Neural cell (in vitro differentiated cells): ENCODE measurements around the gene CD72.

Experiments used
- EP300 ChIP-seq: fragments of 450-650 bp; conservative IDR thresholded peaks from 2 replicates; pipeline ENCODE4 v1.6.1; 2014; ENCODE audit warnings: antibody characterized with exemption, mild to moderate bottlenecking, moderate library complexity; ENCODE audit not compliant: poor library complexity, severe bottlenecking
- EZH2 ChIP-seq: fragments of 200-600, 300-800 bp; shearing (Covaris generic), sonication (generic); IDR thresholded peaks from 2 replicates; pipeline ENCODE4 v1.6.1; 2014; ENCODE audit warnings: antibody characterized with exemption, low read length, borderline replicate concordance, mild to moderate bottlenecking; ENCODE audit not compliant: insufficient read depth, poor library complexity, severe bottlenecking
- POLR2AphosphoS5 ChIP-seq: IDR thresholded peaks from 2 replicates; pipeline ENCODE4 v1.6.1; 2012
- RAD21 ChIP-seq: fragments of 450-650 bp; conservative IDR thresholded peaks from 2 replicates; pipeline ENCODE4 v1.6.1; 2014; ENCODE audit warnings: antibody characterized with exemption, mild to moderate bottlenecking, moderate library complexity
- TAF1 ChIP-seq: IDR thresholded peaks from 2 replicates; pipeline ENCODE4 v1.6.1; 2012; ENCODE audit warnings: low read depth
- TF ChIP-seq, protein P1 (sequence below): fragments of 450-650 bp; IDR thresholded peaks from 2 replicates; pipeline ENCODE4 v1.5.1; 2014; ENCODE audit warnings: antibody characterized with exemption, mild to moderate bottlenecking, moderate library complexity; ENCODE audit not compliant: poor library complexity, severe bottlenecking
- TF ChIP-seq, protein P2 (sequence below): IDR thresholded peaks from 2 replicates; pipeline ENCODE4 v1.6.1; 2012; ENCODE audit warnings: borderline replicate concordance

DNA sequence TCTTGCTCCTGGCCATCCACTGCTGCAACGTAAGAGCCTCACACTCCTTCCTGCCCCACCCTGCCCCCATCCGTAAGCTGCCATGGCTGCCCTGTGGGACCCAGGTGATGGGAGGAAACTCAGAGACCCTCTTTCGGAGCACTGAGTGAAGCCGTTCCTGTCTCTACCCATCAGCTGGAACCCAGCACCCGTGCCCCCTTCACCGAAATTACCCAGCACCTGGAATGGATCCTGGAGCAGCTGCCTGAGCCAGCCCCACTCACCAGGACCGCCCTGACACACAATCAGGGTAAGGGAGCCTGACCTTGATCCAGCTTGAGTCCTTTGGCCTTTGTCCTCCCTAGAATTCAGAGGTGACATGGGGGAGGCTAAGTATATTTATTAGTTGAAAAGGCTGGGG is 10.0 kb downstream of the CD72 start:
- TF ChIP-seq, protein P1, sequence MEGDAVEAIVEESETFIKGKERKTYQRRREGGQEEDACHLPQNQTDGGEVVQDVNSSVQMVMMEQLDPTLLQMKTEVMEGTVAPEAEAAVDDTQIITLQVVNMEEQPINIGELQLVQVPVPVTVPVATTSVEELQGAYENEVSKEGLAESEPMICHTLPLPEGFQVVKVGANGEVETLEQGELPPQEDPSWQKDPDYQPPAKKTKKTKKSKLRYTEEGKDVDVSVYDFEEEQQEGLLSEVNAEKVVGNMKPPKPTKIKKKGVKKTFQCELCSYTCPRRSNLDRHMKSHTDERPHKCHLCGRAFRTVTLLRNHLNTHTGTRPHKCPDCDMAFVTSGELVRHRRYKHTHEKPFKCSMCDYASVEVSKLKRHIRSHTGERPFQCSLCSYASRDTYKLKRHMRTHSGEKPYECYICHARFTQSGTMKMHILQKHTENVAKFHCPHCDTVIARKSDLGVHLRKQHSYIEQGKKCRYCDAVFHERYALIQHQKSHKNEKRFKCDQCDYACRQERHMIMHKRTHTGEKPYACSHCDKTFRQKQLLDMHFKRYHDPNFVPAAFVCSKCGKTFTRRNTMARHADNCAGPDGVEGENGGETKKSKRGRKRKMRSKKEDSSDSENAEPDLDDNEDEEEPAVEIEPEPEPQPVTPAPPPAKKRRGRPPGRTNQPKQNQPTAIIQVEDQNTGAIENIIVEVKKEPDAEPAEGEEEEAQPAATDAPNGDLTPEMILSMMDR = no peak
- no peak for TF ChIP-seq EZH2
- no peak for TF ChIP-seq TAF1
- no peak for TF ChIP-seq RAD21
- no peak for TF ChIP-seq POLR2AphosphoS5
- TF ChIP-seq EP300 = no peak
- TF ChIP-seq, protein P2, sequence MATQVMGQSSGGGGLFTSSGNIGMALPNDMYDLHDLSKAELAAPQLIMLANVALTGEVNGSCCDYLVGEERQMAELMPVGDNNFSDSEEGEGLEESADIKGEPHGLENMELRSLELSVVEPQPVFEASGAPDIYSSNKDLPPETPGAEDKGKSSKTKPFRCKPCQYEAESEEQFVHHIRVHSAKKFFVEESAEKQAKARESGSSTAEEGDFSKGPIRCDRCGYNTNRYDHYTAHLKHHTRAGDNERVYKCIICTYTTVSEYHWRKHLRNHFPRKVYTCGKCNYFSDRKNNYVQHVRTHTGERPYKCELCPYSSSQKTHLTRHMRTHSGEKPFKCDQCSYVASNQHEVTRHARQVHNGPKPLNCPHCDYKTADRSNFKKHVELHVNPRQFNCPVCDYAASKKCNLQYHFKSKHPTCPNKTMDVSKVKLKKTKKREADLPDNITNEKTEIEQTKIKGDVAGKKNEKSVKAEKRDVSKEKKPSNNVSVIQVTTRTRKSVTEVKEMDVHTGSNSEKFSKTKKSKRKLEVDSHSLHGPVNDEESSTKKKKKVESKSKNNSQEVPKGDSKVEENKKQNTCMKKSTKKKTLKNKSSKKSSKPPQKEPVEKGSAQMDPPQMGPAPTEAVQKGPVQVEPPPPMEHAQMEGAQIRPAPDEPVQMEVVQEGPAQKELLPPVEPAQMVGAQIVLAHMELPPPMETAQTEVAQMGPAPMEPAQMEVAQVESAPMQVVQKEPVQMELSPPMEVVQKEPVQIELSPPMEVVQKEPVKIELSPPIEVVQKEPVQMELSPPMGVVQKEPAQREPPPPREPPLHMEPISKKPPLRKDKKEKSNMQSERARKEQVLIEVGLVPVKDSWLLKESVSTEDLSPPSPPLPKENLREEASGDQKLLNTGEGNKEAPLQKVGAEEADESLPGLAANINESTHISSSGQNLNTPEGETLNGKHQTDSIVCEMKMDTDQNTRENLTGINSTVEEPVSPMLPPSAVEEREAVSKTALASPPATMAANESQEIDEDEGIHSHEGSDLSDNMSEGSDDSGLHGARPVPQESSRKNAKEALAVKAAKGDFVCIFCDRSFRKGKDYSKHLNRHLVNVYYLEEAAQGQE = no peak
